ENCODE results near the gene SLC12A7. TPM values are rescaled to one million over a fixed set of nuclear protein-coding genes. Genes with fewer than 3 reads are reported as not detected.

The SLC12A7 gene
- total RNA-seq, 1 experiment from 2014 or later: 12.0 TPM

- no peaks in the 10 kb centered on the region for H3K36me3 ChIP-seq
- no peak for DNase-seq
Measured at GRCh38 chr5:1038417-1039209, 73.2 kb downstream of the SLC12A7 start.

GRCh38 chr5:1037671-1038416 is 74.0 kb downstream of the SLC12A7 start:
- H3K4me3 ChIP-seq: no peak overlapping the region
- H3K4me1 ChIP-seq: no peaks in the 10 kb centered on the region
- no peaks in the 10 kb centered on the region for H3K36me3 ChIP-seq
- H3K27me3 ChIP-seq: no peaks in the 10 kb centered on the region
- no peaks in the 10 kb centered on the region for H3K9me3 ChIP-seq (replicated peaks)
- DNase-seq: no peak
- H3K27ac ChIP-seq: no peak overlapping the region

More at GRCh38 chr5:1038417-1039209, 73.2 kb downstream of the SLC12A7 start:
- Histone ChIP-seq H3K27ac (no peak overlapping the region), H3K27me3 (no peaks in the 10 kb centered on the region), H3K4me1 (no peaks in the 10 kb centered on the region), H3K4me3 (no peak overlapping the region), H3K9me3 (replicated peaks) (no peaks in the 10 kb centered on the region)

GRCh38 chr5:1037123-1037670 is 74.7 kb downstream of the SLC12A7 start:
- no peak for DNase-seq
- Histone ChIP-seq H3K9me3 (replicated peaks) (no peaks in the 10 kb centered on the region), H3K4me3 (no peak overlapping the region), H3K27me3 (no peaks in the 10 kb centered on the region), H3K36me3 (no peaks in the 10 kb centered on the region), H3K27ac (no peak overlapping the region), H3K4me1 (no peaks in the 10 kb centered on the region)

- Histone ChIP-seq H3K4me1 (no peaks in the 10 kb centered on the region), H3K27ac (no peak overlapping the region), H3K4me3 (no peak overlapping the region), H3K9me3 (replicated peaks) (no peaks in the 10 kb centered on the region), H3K27me3 (no peaks in the 10 kb centered on the region), H3K36me3 (no peaks in the 10 kb centered on the region)
- no peak for DNase-seq
Measured at GRCh38 chr5:1036504-1037122, 75.2 kb downstream of the SLC12A7 start.

- DNase-seq: no peak
- H3K27ac ChIP-seq: no peak overlapping the region
- no peaks in the 10 kb centered on the region for H3K36me3 ChIP-seq
- H3K4me1 ChIP-seq: no peaks in the 10 kb centered on the region
- no peaks in the 10 kb centered on the region for H3K9me3 ChIP-seq (replicated peaks)
- H3K4me3 ChIP-seq: no peak overlapping the region
- no peaks in the 10 kb centered on the region for H3K27me3 ChIP-seq
Measured at GRCh38 chr5:1035421-1036405, 76.2 kb downstream of the SLC12A7 start.

- DNase-seq: no peak
- Histone ChIP-seq H3K9me3 (replicated peaks) (no peaks in the 10 kb centered on the region), H3K4me1 (no peaks in the 10 kb centered on the region), H3K36me3 (no peaks in the 10 kb centered on the region), H3K4me3 (no peak overlapping the region), H3K27me3 (no peaks in the 10 kb centered on the region), H3K27ac (no peak overlapping the region)
Measured at GRCh38 chr5:1034986-1035385, 76.9 kb downstream of the SLC12A7 start.

GRCh38 chr5:1034421-1034905 is 77.4 kb downstream of the SLC12A7 start:
- no peaks in the 10 kb centered on the region for H3K9me3 ChIP-seq (replicated peaks)
- DNase-seq: no peak
- H3K27me3 ChIP-seq: no peaks in the 10 kb centered on the region

GRCh38 chr5:1033606-1034420 is 78.0 kb downstream of the SLC12A7 start:
- DNase-seq: no peak
- Histone ChIP-seq H3K27me3 (no peaks in the 10 kb centered on the region), H3K27ac (no peak overlapping the region), H3K36me3 (no peaks in the 10 kb centered on the region), H3K9me3 (replicated peaks) (no peaks in the 10 kb centered on the region), H3K4me1 (no peaks in the 10 kb centered on the region), H3K4me3 (no peak overlapping the region)

More at GRCh38 chr5:1034421-1034905, 77.4 kb downstream of the SLC12A7 start:
- H3K27ac ChIP-seq: no peak overlapping the region
- no peak overlapping the region for H3K4me3 ChIP-seq
- no peaks in the 10 kb centered on the region for H3K4me1 ChIP-seq
- H3K36me3 ChIP-seq: no peaks in the 10 kb centered on the region

- H3K4me1 ChIP-seq: no peaks in the 10 kb centered on the region
- H3K9me3 ChIP-seq (replicated peaks): no peaks in the 10 kb centered on the region
- DNase-seq: no peak
- no peaks in the 10 kb centered on the region for H3K36me3 ChIP-seq
- H3K27ac ChIP-seq: no peak overlapping the region
- no peak overlapping the region for H3K4me3 ChIP-seq
- H3K27me3 ChIP-seq: no peaks in the 10 kb centered on the region
Measured at GRCh38 chr5:1033178-1033577, 78.7 kb downstream of the SLC12A7 start.

- Histone ChIP-seq H3K27me3 (no peaks in the 10 kb centered on the region), H3K4me1 (no peaks in the 10 kb centered on the region), H3K27ac (no peak overlapping the region), H3K36me3 (no peaks in the 10 kb centered on the region), H3K9me3 (replicated peaks) (no peaks in the 10 kb centered on the region), H3K4me3 (no peak overlapping the region)
- no peak for DNase-seq
Measured at GRCh38 chr5:1032551-1033027, 79.3 kb downstream of the SLC12A7 start.

GRCh38 chr5:1032011-1032410 is 79.9 kb downstream of the SLC12A7 start:
- Histone ChIP-seq H3K27me3 (no peaks in the 10 kb centered on the region), H3K27ac (no peak overlapping the region), H3K4me1 (no peaks in the 10 kb centered on the region), H3K36me3 (no peaks in the 10 kb centered on the region), H3K9me3 (replicated peaks) (no peaks in the 10 kb centered on the region), H3K4me3 (no peak overlapping the region)
- DNase-seq: no peak

- Histone ChIP-seq H3K4me1 (no peaks in the 10 kb centered on the region), H3K9me3 (replicated peaks) (no peaks in the 10 kb centered on the region), H3K27ac (no peak overlapping the region), H3K4me3 (no peak overlapping the region), H3K27me3 (no peaks in the 10 kb centered on the region), H3K36me3 (no peaks in the 10 kb centered on the region)
- DNase-seq: no peak
Measured at GRCh38 chr5:1031306-1031959, 80.4 kb downstream of the SLC12A7 start.

GRCh38 chr5:1030801-1031271 is 81.0 kb downstream of the SLC12A7 start:
- no peaks in the 10 kb centered on the region for H3K4me1 ChIP-seq
- no peak for DNase-seq
- H3K36me3 ChIP-seq: no peaks in the 10 kb centered on the region
- H3K27me3 ChIP-seq: no peaks in the 10 kb centered on the region
- H3K27ac ChIP-seq: no peak overlapping the region
- no peaks in the 10 kb centered on the region for H3K9me3 ChIP-seq (replicated peaks)
- H3K4me3 ChIP-seq: no peak overlapping the region

Measured in SJCRH30 (cell line).